ENCODE data around the gene PHF21B.

Gene PHF21B

GRCh38 chr22:45013138-45013537 is 3.3 kb upstream of the PHF21B start:
- no peak for DNase-seq

- no peak for DNase-seq
These were observed 711 bp upstream of the PHF21B start for GRCh38 chr22:45010532-45010900.

- no peak for DNase-seq
These were observed 827 bp downstream of the PHF21B start for GRCh38 chr22:45008751-45009605.

GRCh38 chr22:45008186-45008681 is 1.6 kb downstream of the PHF21B start:
- no peak for DNase-seq

- DNase-seq, result no peak
These were observed 2.2 kb downstream of the PHF21B start for GRCh38 chr22:45007391-45008185.

- DNase-seq, result no peak
These were observed 2.8 kb downstream of the PHF21B start for GRCh38 chr22:45006964-45007390.

GRCh38 chr22:45006111-45006963 is 3.5 kb downstream of the PHF21B start:
- DNase-seq, result no peak

GRCh38 chr22:45001653-45002052 is 8.2 kb downstream of the PHF21B start:
- no peak for DNase-seq

GRCh38 chr22:45000330-45000729 is 9.5 kb downstream of the PHF21B start:
- no peak for DNase-seq

GRCh38 chr22:44999687-45000086 is 10.1 kb downstream of the PHF21B start:
- no peak for DNase-seq

GRCh38 chr22:44999231-44999630 is 10.6 kb downstream of the PHF21B start:
- no peak for DNase-seq

- DNase-seq, result no peak
These were observed 11.5 kb downstream of the PHF21B start for GRCh38 chr22:44998296-44998695.

GRCh38 chr22:44997060-44997459 is 12.7 kb downstream of the PHF21B start:
- no peak for DNase-seq

GRCh38 chr22:44996648-44997047 is 13.2 kb downstream of the PHF21B start:
- no peak for DNase-seq

- DNase-seq, result no peak
These were observed 13.7 kb downstream of the PHF21B start for GRCh38 chr22:44996120-44996519.

- DNase-seq, result no peak
These were observed 14.1 kb downstream of the PHF21B start for GRCh38 chr22:44995715-44996114.

- DNase-seq, result no peak
These were observed 14.7 kb downstream of the PHF21B start for GRCh38 chr22:44995105-44995514.

GRCh38 chr22:44994399-44995104 is 15.3 kb downstream of the PHF21B start:
- no peak for DNase-seq

GRCh38 chr22:44992166-44992565 is 17.6 kb downstream of the PHF21B start:
- no peak for DNase-seq

GRCh38 chr22:44991218-44991617 is 18.6 kb downstream of the PHF21B start:
- DNase-seq, result no peak

- DNase-seq, result no peak
These were observed 19.0 kb downstream of the PHF21B start for GRCh38 chr22:44990810-44991209.

GRCh38 chr22:44990328-44990727 is 19.5 kb downstream of the PHF21B start:
- no peak for DNase-seq
